Measurements from ENCODE around the gene PXDC1. TPM values are rescaled to one million over a fixed set of nuclear protein-coding genes. Genes with fewer than 3 reads are reported as not detected.

PXDC1 gene, protein sequence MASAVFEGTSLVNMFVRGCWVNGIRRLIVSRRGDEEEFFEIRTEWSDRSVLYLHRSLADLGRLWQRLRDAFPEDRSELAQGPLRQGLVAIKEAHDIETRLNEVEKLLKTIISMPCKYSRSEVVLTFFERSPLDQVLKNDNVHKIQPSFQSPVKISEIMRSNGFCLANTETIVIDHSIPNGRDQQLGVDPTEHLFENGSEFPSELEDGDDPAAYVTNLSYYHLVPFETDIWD
- total RNA-seq = 15.3 TPM
- polyA plus RNA-seq (ENCODE audit: insufficient read depth in 1 of 8, insufficient read length in 8 of 8, low replicate concordance in 1 of 8) = 10 to 100 TPM; 17.3 to 29.0 (median 21.1) TPM
- long read RNA-seq, donor 1, partial matches to known transcripts = 0 of 2 reads
- long read RNA-seq, donor 1, other reads (novel, unspliced or antisense) = 0 of 2 reads
- long read RNA-seq, donor 2 = 0 reads
- long read RNA-seq, donor 3, transcript PXDC1-202 (5 exons, 2,190 nt) = major isoform, 9 of 9 reads
- long read RNA-seq, donor 3, partial matches to known transcripts = 0 of 9 reads
- long read RNA-seq, donor 3, other reads (novel, unspliced or antisense) = 0 of 9 reads
- long read RNA-seq, donor 4, transcript PXDC1-202 (5 exons, 2,190 nt) = major isoform, 10 of 19 reads
- long read RNA-seq, donor 4, partial matches to known transcripts = 9 of 19 reads
- long read RNA-seq, donor 4, other reads (novel, unspliced or antisense) = 0 of 19 reads
- long read RNA-seq, donor 5, transcript PXDC1-202 (5 exons, 2,190 nt) = major isoform, 21 of 30 reads
- long read RNA-seq, donor 5, partial matches to known transcripts = 9 of 30 reads
- long read RNA-seq, donor 5, other reads (novel, unspliced or antisense) = 0 of 30 reads
- long read RNA-seq, donor 6, transcript PXDC1-202 (5 exons, 2,190 nt) = major isoform, 10 of 10 reads
- long read RNA-seq, donor 6, partial matches to known transcripts = 0 of 10 reads
- long read RNA-seq, donor 6, other reads (novel, unspliced or antisense) = 0 of 10 reads
- long read RNA-seq, donor 7, transcript PXDC1-202 (5 exons, 2,190 nt) = major isoform, 14 of 14 reads
- long read RNA-seq, donor 7, partial matches to known transcripts = 0 of 14 reads
- long read RNA-seq, donor 7, other reads (novel, unspliced or antisense) = 0 of 14 reads
- long read RNA-seq, donor 8, transcript PXDC1-202 (5 exons, 2,190 nt) = major isoform, 9 of 9 reads
- long read RNA-seq, donor 8, partial matches to known transcripts = 0 of 9 reads
- long read RNA-seq, donor 8, other reads (novel, unspliced or antisense) = 0 of 9 reads
- long read RNA-seq, donor 9, partial matches to known transcripts = 31 of 32 reads
- long read RNA-seq, donor 9, other reads (novel, unspliced or antisense) = 0 of 32 reads
- long read RNA-seq, donor 10, transcript PXDC1-202 (5 exons, 2,190 nt) = major isoform, 11 of 18 reads
- long read RNA-seq, donor 10, partial matches to known transcripts = 7 of 18 reads
- long read RNA-seq, donor 10, other reads (novel, unspliced or antisense) = 0 of 18 reads
- long read RNA-seq, donor 11, partial matches to known transcripts = 0 of 2 reads
- long read RNA-seq, donor 11, other reads (novel, unspliced or antisense) = 0 of 2 reads

DNA sequence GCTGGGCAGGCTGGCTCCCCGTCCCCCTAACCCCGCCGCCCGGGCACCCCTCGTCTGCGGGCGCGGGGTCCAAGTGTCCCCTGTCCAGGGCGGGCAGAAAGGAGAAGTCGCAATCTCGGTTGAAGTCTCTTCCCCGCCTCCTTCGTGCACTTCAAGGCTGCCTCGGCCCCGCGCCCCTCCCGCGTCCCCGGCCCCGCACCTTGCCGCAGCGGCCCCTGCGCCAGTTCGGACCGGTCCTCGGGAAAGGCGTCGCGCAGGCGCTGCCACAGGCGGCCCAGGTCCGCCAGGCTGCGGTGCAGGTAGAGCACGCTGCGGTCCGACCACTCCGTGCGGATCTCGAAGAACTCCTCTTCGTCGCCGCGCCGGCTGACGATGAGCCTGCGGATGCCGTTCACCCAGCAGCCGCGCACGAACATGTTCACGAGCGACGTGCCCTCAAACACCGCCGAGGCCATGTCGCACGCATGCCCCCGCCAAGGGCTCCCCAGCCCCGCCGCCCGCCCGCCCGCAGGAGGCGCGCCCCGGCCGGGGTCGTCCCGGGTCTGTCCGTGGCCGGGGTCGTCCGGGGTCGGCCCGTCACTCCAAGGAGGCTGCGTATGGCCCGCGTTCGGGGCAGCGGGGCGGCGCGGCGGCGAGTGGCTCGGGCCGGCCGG lies at the start of gene PXDC1:
Gene PXDC1, minus strand, starts transcription at position 637 of the 653 bp plus-strand sequence. Its CDS starts 182 bp downstream, at position 455.
- H3K4me3 ChIP-seq (ENCODE audit: low read length) = peak within 1 kb of the TSS; percentile 80
- H3K9me3 ChIP-seq (replicated peaks; ENCODE audit: control insufficient read depth, low read depth, low read length) = no peaks in the 10 kb centered on the region
- peaks cover 51% of the 10 kb centered on the region for H3K4me1 ChIP-seq (ENCODE audit: control insufficient read depth, insufficient read depth, low read length)
- DNase-seq = peak; percentile 52
- WGBS (ENCODE audit: insufficient coverage) = under 1% methylated on average over 88 of the region's 88 CpGs
- peak within 1 kb of the TSS; percentile 95 for H3K27ac ChIP-seq (ENCODE audit: low read length)
- no peaks in the 10 kb centered on the region for H3K27me3 ChIP-seq (ENCODE audit: control insufficient read depth, insufficient read depth, low read length)
- H3K36me3 ChIP-seq (ENCODE audit: control insufficient read depth, insufficient read depth, low read length) = peaks cover 5% of the 10 kb centered on the region

DNA sequence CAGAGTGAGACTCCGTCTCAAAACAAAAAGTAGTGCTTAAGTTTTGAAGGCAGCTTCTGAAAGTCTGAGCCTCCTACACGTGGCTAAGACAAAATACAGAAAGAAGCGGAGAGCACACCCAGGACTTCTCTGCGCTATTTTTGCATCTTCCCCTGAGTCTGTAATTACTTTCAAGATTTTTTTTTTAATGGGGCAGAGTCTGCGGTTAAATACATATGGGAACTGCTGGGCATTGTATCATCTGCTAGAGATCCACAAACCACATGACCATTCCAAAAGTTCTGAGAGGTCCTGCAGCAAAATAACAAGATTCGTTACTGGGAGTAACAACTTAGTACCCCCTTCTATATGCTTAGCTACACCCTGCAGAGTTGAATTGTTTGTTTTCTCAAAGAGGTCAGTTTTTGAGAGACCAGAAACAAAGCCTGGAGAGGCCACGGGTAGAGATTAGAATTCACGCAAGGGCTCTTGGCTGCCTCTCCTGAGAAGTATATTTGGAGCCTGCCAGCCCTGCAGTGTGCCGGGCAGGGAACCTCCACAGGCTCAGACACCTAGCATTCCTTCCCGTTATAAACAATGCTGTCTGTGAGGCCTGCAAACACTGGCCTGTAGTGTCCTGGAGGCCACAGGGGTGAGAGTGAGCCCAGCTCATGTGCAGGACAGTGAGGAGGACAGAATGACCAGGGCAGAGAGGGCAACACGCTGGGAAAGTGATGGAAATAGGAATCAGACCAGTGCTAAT lies 49.5 kb upstream of the PXDC1 start:
- Histone ChIP-seq H3K27me3 (ENCODE audit: control insufficient read depth, insufficient read depth, low read length) (no peaks in the 10 kb centered on the region), H3K27ac (ENCODE audit: low read length) (no peak overlapping the region), H3K9me3 (replicated peaks; ENCODE audit: control insufficient read depth, low read depth, low read length) (no peaks in the 10 kb centered on the region), H3K36me3 (ENCODE audit: control insufficient read depth, insufficient read depth, low read length) (no peaks in the 10 kb centered on the region), H3K4me1 (ENCODE audit: control insufficient read depth, insufficient read depth, low read length) (peaks cover 37% of the 10 kb centered on the region), H3K4me3 (ENCODE audit: low read length) (no peak overlapping the region)
- DNase-seq = no peak
- WGBS (ENCODE audit: insufficient coverage) = 50% methylated on average over 7 of the region's 11 CpGs

DNA sequence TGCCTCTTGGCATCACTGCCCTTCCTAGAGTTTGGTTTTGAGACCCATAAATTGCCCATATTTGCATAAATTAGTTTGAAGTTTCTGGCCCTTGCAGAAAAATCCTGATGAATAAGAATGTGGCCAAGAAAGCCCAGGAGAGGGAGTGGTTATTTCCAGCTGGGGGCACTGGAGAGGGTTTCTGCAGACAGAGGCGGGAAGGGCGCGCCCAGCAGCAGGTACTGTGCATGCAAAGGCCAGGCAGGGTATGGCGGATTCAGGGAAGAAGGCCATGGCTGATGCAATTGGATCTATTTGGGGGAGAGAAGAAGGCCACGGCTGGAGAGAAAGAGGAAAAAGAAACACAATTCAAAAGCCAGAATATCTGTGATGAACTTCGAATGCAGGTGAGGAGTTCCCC lies 48.2 kb upstream of the PXDC1 start:
- H3K36me3 ChIP-seq (ENCODE audit: control insufficient read depth, insufficient read depth, low read length) = no peaks in the 10 kb centered on the region
- H3K9me3 ChIP-seq (replicated peaks; ENCODE audit: control insufficient read depth, low read depth, low read length) = no peaks in the 10 kb centered on the region
- H3K4me3 ChIP-seq (ENCODE audit: low read length) = no peak overlapping the region
- 76% methylated on average over 6 of the region's 6 CpGs for WGBS (ENCODE audit: insufficient coverage)
- H3K27me3 ChIP-seq (ENCODE audit: control insufficient read depth, insufficient read depth, low read length) = no peaks in the 10 kb centered on the region
- H3K4me1 ChIP-seq (ENCODE audit: control insufficient read depth, insufficient read depth, low read length) = peaks cover 41% of the 10 kb centered on the region
- DNase-seq = no peak
- no peak overlapping the region for H3K27ac ChIP-seq (ENCODE audit: low read length)

DNA sequence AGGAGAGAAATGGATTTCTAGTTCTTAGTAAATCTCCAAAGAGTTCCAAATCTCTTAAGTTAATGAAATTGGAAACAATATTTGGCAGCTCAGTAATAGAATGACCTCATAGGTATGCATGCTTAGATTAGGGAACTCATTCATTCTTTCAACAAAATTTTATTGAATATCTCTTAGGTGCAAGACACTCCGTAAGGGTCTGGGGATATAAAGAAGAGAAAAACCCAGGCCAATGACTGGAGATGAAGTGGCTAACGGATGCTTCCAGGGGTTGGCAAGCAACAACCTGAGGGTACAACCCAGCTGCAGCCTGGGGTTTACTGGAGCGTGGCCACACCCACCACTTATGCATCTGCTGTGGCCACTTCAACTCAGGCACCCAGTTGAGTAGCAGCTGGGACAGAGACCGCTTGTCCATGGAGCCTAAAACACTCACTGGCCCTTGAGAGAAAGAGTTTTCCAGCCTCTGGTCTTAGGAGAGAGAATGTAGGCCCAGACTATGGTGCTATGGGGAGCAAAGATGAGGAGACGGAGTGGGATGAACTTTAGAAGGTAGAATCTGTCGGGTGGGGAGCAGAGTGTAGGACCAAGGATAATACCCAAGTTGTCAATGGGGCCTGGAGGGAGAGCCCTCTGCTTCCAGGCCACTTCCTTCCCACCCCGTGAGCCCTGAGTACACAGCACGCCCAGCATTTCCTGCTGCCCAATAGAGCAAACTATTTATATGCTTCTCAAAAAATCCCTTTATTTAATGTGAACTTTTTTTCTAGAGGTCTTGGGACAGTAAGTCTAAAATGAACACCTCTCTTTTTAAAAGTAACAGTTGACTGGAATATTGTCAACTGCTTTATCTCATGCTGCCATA lies 46.8 kb upstream of the PXDC1 start:
- Histone ChIP-seq H3K27me3 (ENCODE audit: control insufficient read depth, insufficient read depth, low read length) (no peaks in the 10 kb centered on the region), H3K36me3 (ENCODE audit: control insufficient read depth, insufficient read depth, low read length) (no peaks in the 10 kb centered on the region), H3K9me3 (replicated peaks; ENCODE audit: control insufficient read depth, low read depth, low read length) (no peaks in the 10 kb centered on the region), H3K27ac (ENCODE audit: low read length) (peak overlapping the region; percentile 90), H3K4me3 (ENCODE audit: low read length) (no peak overlapping the region), H3K4me1 (ENCODE audit: control insufficient read depth, insufficient read depth, low read length) (peaks cover 32% of the 10 kb centered on the region)
- WGBS (ENCODE audit: insufficient coverage) = 57% methylated on average over 3 of the region's 8 CpGs
- peak; percentile 59 for DNase-seq

DNA sequence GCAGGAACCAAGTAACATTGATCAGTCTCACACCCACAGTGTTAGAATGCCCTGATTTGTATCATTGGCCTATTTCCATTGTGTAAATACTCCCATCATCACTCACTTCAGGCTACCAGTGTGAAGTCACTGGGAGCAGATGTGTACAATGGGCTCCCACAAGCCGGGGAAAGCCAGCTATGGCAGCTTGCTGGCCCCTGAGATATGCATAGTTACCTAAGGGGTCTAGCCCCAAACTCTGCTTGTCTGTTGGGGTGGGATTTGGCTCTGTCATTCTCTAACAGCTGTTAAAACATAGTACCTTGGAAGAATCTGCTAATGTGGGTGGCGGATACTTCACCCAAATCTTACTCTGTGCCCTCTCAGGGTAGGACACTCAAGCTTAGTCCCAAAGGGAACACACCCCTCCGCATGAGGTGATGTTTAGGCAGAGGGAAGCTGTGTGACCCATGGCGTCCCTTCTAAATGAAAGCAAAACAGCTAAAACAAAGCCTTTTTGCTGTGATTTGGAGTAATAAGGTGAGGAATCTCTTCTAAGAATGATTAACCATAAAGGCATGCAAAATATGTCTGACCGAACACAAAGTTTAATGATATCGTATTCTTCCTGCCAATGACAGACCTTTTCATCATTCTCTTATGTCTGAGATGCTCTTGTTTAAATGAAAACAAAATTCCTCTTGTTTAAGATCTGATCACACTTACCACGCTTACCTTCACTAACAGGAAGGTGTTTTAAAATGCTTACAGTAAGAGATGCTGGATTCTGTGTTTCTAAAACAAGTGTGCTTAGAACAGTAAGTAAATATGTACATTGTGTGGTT lies 45.9 kb upstream of the PXDC1 start:
- no CpG with 5 or more reads among the region's 7 CpGs for WGBS (ENCODE audit: insufficient coverage)
- H3K9me3 ChIP-seq (replicated peaks; ENCODE audit: control insufficient read depth, low read depth, low read length) = no peaks in the 10 kb centered on the region
- DNase-seq = peak; percentile 52
- no peaks in the 10 kb centered on the region for H3K36me3 ChIP-seq (ENCODE audit: control insufficient read depth, insufficient read depth, low read length)
- peaks cover 31% of the 10 kb centered on the region for H3K4me1 ChIP-seq (ENCODE audit: control insufficient read depth, insufficient read depth, low read length)
- no peaks in the 10 kb centered on the region for H3K27me3 ChIP-seq (ENCODE audit: control insufficient read depth, insufficient read depth, low read length)
- H3K27ac ChIP-seq (ENCODE audit: low read length) = peak overlapping the region; percentile 90
- no peak overlapping the region for H3K4me3 ChIP-seq (ENCODE audit: low read length)

DNA sequence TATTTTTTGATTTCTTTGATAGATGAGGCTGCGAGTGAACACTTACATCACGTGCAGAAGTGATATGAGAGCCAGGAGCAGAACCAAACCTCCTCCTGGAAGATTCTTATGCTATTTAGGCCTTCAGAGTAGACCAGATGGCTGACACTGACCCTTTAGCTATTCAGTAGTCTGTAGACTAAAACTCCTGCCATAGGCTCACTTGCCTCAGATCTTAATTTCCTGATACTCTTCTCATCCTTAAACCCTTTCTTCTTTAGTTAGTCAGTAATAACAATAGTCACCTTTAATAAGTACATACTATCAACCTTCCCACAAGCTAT lies 45.2 kb upstream of the PXDC1 start:
- Histone ChIP-seq H3K4me1 (ENCODE audit: control insufficient read depth, insufficient read depth, low read length) (peaks cover 31% of the 10 kb centered on the region), H3K9me3 (replicated peaks; ENCODE audit: control insufficient read depth, low read depth, low read length) (no peaks in the 10 kb centered on the region), H3K36me3 (ENCODE audit: control insufficient read depth, insufficient read depth, low read length) (no peaks in the 10 kb centered on the region), H3K27ac (ENCODE audit: low read length) (peak overlapping the region; percentile 90), H3K27me3 (ENCODE audit: control insufficient read depth, insufficient read depth, low read length) (no peaks in the 10 kb centered on the region), H3K4me3 (ENCODE audit: low read length) (no peak overlapping the region)
- no peak for DNase-seq
- 40% methylated on average over 1 of the region's 2 CpGs for WGBS (ENCODE audit: insufficient coverage)

DNA sequence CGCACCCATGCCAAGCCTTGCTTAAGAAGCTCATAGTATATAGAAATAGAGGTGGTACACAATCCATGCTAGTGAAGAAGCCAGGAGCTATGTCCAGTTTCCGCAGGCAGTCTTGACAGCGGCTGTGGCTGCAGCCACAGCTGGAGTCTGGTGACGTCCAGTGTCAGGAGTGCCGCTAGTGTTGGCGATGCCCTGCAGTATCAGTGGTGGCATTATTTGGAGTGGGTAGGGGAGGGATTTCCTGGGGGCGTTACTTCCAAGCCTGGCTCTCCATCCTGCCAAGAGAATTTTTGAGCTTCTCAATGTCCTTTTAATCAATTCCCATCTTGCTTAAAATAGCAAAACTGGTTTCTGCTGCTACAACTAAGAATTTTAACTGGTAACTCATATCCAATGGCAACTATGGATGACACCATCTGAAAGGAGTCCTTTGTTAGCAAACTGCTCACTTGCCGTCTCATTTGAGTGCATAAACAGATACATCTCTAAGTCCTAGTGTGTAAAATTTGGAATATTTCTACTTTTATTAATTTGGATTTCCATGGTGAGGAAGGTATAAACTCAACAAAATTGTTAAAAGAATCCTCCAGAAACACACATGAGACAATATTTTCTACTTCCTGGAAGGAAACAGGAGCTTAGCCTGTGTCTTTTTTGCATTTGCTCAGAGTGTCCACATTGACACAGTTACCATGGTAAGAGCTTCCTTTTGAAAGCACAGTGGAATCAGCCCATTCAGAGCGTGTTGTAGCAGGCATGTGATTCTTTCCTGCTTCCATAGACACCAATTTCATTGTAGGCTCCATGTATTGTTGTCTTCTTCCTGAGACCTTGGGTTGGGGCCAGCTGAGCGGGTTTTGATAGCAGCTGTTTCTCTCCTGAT lies 44.6 kb upstream of the PXDC1 start:
- 79% methylated on average over 5 of the region's 10 CpGs for WGBS (ENCODE audit: insufficient coverage)
- Histone ChIP-seq H3K9me3 (replicated peaks; ENCODE audit: control insufficient read depth, low read depth, low read length) (no peaks in the 10 kb centered on the region), H3K36me3 (ENCODE audit: control insufficient read depth, insufficient read depth, low read length) (no peaks in the 10 kb centered on the region), H3K4me1 (ENCODE audit: control insufficient read depth, insufficient read depth, low read length) (peaks cover 28% of the 10 kb centered on the region), H3K27me3 (ENCODE audit: control insufficient read depth, insufficient read depth, low read length) (no peaks in the 10 kb centered on the region), H3K4me3 (ENCODE audit: low read length) (no peak overlapping the region), H3K27ac (ENCODE audit: low read length) (peak overlapping the region; percentile 90)
- DNase-seq = peak; percentile 88
